GM18867 (cell line): ENCODE measurements around the gene SH3RF2.

Experiments
- ATAC-seq: cut with Tn5 transposase; IDR thresholded peaks from one replicate; pipeline ENCODE4 v1.9.1; 2021; ENCODE audit warnings: mild to moderate bottlenecking, moderate library complexity; ENCODE audit not compliant: unreplicated experiment

SH3RF2 gene

GRCh38 chr5:145920542-145921210, 15.7 kb upstream of the SH3RF2 start:
- ATAC-seq: no peak

GRCh38 chr5:145921211-145921610, 15.2 kb upstream of the SH3RF2 start:
- no peak for ATAC-seq

- ATAC-seq: no peak
These were observed 14.3 kb upstream of the SH3RF2 start for GRCh38 chr5:145922059-145922458.

- no peak for ATAC-seq
These were observed 13.0 kb upstream of the SH3RF2 start for GRCh38 chr5:145923405-145923804.

GRCh38 chr5:145924849-145925248, 11.5 kb upstream of the SH3RF2 start:
- no peak for ATAC-seq

GRCh38 chr5:145925353-145925752, 11.0 kb upstream of the SH3RF2 start:
- ATAC-seq: no peak

GRCh38 chr5:145925803-145926202, 10.6 kb upstream of the SH3RF2 start:
- ATAC-seq: no peak

- ATAC-seq: no peak
These were observed 4.7 kb upstream of the SH3RF2 start for GRCh38 chr5:145931718-145932117.

GRCh38 chr5:145934276-145934675, 2.1 kb upstream of the SH3RF2 start:
- ATAC-seq: no peak

- peak; percentile 81 for ATAC-seq
These were observed 1.3 kb downstream of the SH3RF2 start for GRCh38 chr5:145937432-145938250.

- ATAC-seq: no peak
These were observed 2.6 kb downstream of the SH3RF2 start for GRCh38 chr5:145938776-145939539.

GRCh38 chr5:145939540-145940065, 3.2 kb downstream of the SH3RF2 start:
- ATAC-seq: no peak

GRCh38 chr5:145941096-145941447, 4.7 kb downstream of the SH3RF2 start:
- no peak for ATAC-seq

- ATAC-seq: no peak
These were observed 5.2 kb downstream of the SH3RF2 start for GRCh38 chr5:145941448-145942130.

- ATAC-seq: no peak
These were observed 5.8 kb downstream of the SH3RF2 start for GRCh38 chr5:145942201-145942600.

GRCh38 chr5:145942749-145943148, 6.4 kb downstream of the SH3RF2 start:
- ATAC-seq: no peak

- ATAC-seq: no peak
These were observed 7.3 kb downstream of the SH3RF2 start for GRCh38 chr5:145943674-145944121.

GRCh38 chr5:145944328-145944727, 8.0 kb downstream of the SH3RF2 start:
- ATAC-seq: no peak

GRCh38 chr5:145945620-145946111, 9.3 kb downstream of the SH3RF2 start:
- ATAC-seq: no peak

- peak; percentile 96 for ATAC-seq
These were observed 9.9 kb downstream of the SH3RF2 start for GRCh38 chr5:145946112-145946861.
